Prostate gland (tissue), 2 donors: ENCODE measurements around the gene TP63. TPM values are rescaled to one million over a fixed set of nuclear protein-coding genes. Genes with fewer than 3 reads are reported as not detected.

Experiments used
- DNase-seq: peaks from one replicate; pipeline ENCODE4 v3.0.0-alpha.2; 2019; ENCODE audit warnings: low spot score
- H3K27ac ChIP-seq, 2 donors: fragments of 200-600 bp; sonication (generic); 2 replicates each; pipeline ENCODE4 v1.5.1; 2017 to 2019
- H3K27me3 ChIP-seq: fragments of 200-600 bp; sonication (generic); replicated peaks from 2 replicates; pipeline ENCODE4 v1.5.1; 2019; ENCODE audit not compliant: insufficient read depth
- H3K36me3 ChIP-seq, 2 donors: fragments of 200-600 bp; sonication (generic); 1 replicate in 1 of 2; 2 replicates in 1 of 2; pipeline versions ENCODE4 v1.5.1 to v1.8.1; 2017 to 2019
- H3K4me1 ChIP-seq: fragments of 200-600 bp; sonication (generic); replicated peaks from 2 replicates; pipeline ENCODE4 v1.5.1; 2019
- H3K4me3 ChIP-seq, 2 donors: fragments of 200-600 bp; sonication (generic); 2 replicates each; pipeline ENCODE4 v1.5.1; 2017 to 2019
- H3K9me3 ChIP-seq: fragments of 200-600 bp; sonication (generic); 2 replicates; pipeline ENCODE4 v1.5.1; 2017
- POLR2A ChIP-seq: fragments of 450-650 bp; IDR thresholded peaks from one replicate; pipeline ENCODE4 v1.6.1; 2016; ENCODE audit warnings: antibody characterized with exemption, mild to moderate bottlenecking
- POLR2AphosphoS5 ChIP-seq: sonication (generic); formaldehyde crosslinking; IDR thresholded peaks from one replicate; pipeline ENCODE4 v1.6.1; 2017; ENCODE audit warnings: antibody characterized with exemption
- WGBS: methylation state at CpG from one replicate; pipeline ENCODE4 v1.1.5; 2018; 5-methylcytosine and 5-hydroxymethylcytosine counted together
- intact Hi-C: fragments of 100-400 bp; cut with DNase I; formaldehyde crosslinking; loops from one replicate; pipeline ENCODE4 v1.14.2; 2022
- total RNA-seq, 2 donors: library from RNA; depleted of rRNA; stranded (reverse); fragments of >200 nt; gene quantifications; one replicate each; pipeline ENCODE4 v1.1.0, GENCODE V29; 2016
- TF ChIP-seq, protein P1 (sequence below), 4 experiments: fragments of 200-600 bp in 2 of 4; fragments of 450-650 bp in 2 of 4; sonication (generic) in 2 of 4; IDR thresholded peaks; 1 replicate in 3 of 4; 2 replicates in 1 of 4; pipeline ENCODE4 v1.5.1; 2016 to 2019; ENCODE audit warnings: antibody characterized with exemption in 4 of 4, mild to moderate bottlenecking in 2 of 4, moderate library complexity in 2 of 4

Gene TP63
- total RNA-seq, 2 donors from 2014 or later: 39.9 to 67.5 TPM

GRCh38 chr3:189727158-189727557, 96.0 kb downstream of the TP63 start:
- Histone ChIP-seq H3K27me3 (no peaks in the 10 kb centered on the region), H3K27ac (no peak overlapping the region), H3K36me3 (no peaks in the 10 kb centered on the region), H3K9me3 (no peaks in the 10 kb centered on the region), H3K4me1 (no peaks in the 10 kb centered on the region), H3K4me3 (no peak overlapping the region)
- TF ChIP-seq POLR2AphosphoS5: no peak
- no peak for TF ChIP-seq POLR2A
- TF ChIP-seq, protein P1, sequence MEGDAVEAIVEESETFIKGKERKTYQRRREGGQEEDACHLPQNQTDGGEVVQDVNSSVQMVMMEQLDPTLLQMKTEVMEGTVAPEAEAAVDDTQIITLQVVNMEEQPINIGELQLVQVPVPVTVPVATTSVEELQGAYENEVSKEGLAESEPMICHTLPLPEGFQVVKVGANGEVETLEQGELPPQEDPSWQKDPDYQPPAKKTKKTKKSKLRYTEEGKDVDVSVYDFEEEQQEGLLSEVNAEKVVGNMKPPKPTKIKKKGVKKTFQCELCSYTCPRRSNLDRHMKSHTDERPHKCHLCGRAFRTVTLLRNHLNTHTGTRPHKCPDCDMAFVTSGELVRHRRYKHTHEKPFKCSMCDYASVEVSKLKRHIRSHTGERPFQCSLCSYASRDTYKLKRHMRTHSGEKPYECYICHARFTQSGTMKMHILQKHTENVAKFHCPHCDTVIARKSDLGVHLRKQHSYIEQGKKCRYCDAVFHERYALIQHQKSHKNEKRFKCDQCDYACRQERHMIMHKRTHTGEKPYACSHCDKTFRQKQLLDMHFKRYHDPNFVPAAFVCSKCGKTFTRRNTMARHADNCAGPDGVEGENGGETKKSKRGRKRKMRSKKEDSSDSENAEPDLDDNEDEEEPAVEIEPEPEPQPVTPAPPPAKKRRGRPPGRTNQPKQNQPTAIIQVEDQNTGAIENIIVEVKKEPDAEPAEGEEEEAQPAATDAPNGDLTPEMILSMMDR (IDR thresholded peaks at IDR 0.05): no peak
- DNase-seq: no peak
- 97% methylated on average over 1 of the region's 1 CpG for WGBS
- intact Hi-C loops: no loop called here

- TF ChIP-seq POLR2AphosphoS5 (no peak), POLR2A (no peak)
- TF ChIP-seq, protein P1 (IDR thresholded peaks at IDR 0.05): no peak
- 92% methylated on average over 4 of the region's 4 CpGs for WGBS
- Histone ChIP-seq H3K4me1 (no peaks in the 10 kb centered on the region), H3K9me3 (no peaks in the 10 kb centered on the region), H3K27me3 (no peaks in the 10 kb centered on the region), H3K4me3 (no peak overlapping the region), H3K27ac (no peak overlapping the region), H3K36me3 (no peaks in the 10 kb centered on the region)
- no peak for DNase-seq
- intact Hi-C loops: no loop called here
Observed at GRCh38 chr3:189727898-189728297, 96.7 kb downstream of the TP63 start.

DNA sequence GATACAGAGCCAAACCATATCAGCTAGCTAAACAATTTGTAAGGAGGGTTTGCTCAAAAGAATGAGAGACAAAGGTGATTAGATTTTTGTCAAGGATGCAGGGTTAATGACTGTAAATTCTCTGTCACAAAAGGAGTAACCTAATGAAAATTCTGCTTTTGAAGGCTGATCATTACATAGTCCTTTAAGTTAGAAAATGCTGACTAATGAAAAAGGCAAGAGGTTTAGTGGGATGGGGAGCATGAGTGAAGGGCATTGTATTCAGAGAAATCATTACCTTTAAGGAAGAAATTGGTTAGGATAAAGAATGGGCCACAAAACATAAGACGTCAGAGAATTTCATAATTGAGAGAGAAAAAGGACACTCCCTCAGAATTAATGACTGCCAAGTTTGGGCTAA, 97.7 kb downstream of the TP63 start:
- 64% methylated on average over 1 of the region's 1 CpG for WGBS
- no peak overlapping the region for H3K4me3 ChIP-seq
- no peak for TF ChIP-seq POLR2A
- TF ChIP-seq POLR2AphosphoS5: no peak
- TF ChIP-seq, protein P1 (IDR thresholded peaks at IDR 0.05): no peak
- H3K4me1 ChIP-seq: no peaks in the 10 kb centered on the region
- H3K27ac ChIP-seq: no peak overlapping the region
- intact Hi-C loops: no loop called here
- DNase-seq: no peak
- no peaks in the 10 kb centered on the region for H3K9me3 ChIP-seq
- H3K27me3 ChIP-seq: no peaks in the 10 kb centered on the region
- no peaks in the 10 kb centered on the region for H3K36me3 ChIP-seq

DNA sequence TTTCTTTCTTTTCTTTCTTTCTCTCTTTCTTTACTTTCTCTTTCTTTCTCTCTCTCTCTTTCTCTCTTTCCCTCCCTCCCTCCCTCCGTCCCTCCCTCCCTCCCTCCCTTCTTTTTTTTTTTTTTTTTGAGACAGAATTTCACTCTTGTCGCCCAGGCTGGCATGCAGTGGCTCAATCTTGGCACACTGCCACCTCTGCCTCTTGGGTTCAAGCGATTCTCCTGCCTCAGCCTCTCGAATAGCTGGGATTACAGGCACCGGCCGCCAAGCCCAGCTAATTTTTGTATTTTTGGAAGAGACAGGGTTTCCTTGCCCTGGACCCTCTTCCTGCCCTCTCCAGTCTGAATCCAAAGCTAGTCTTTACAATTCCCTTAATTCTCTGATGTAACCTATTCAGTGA, 102.9 kb downstream of the TP63 start:
- intact Hi-C loops: no loop called here
- WGBS: 75% methylated on average over 6 of the region's 6 CpGs
- no peak for DNase-seq
- no peaks in the 10 kb centered on the region for H3K4me1 ChIP-seq
- no peak overlapping the region for H3K27ac ChIP-seq
- H3K27me3 ChIP-seq: no peaks in the 10 kb centered on the region
- no peaks in the 10 kb centered on the region for H3K9me3 ChIP-seq
- no peaks in the 10 kb centered on the region for H3K36me3 ChIP-seq
- TF ChIP-seq POLR2AphosphoS5 (no peak), POLR2A (no peak)
- TF ChIP-seq, protein P1 (IDR thresholded peaks at IDR 0.05): no peak
- H3K4me3 ChIP-seq: no peak overlapping the region

GRCh38 chr3:189735913-189736312, 104.7 kb downstream of the TP63 start:
- no peaks in the 10 kb centered on the region for H3K9me3 ChIP-seq
- intact Hi-C loops: no loop called here
- no peak overlapping the region for H3K27ac ChIP-seq
- no peaks in the 10 kb centered on the region for H3K4me1 ChIP-seq
- no peak for DNase-seq
- H3K27me3 ChIP-seq: no peaks in the 10 kb centered on the region
- no peak overlapping the region for H3K4me3 ChIP-seq
- TF ChIP-seq, protein P1 (IDR thresholded peaks at IDR 0.05): no peak
- no peak for TF ChIP-seq POLR2A
- TF ChIP-seq POLR2AphosphoS5: no peak
- no peaks in the 10 kb centered on the region for H3K36me3 ChIP-seq
